Adrenal gland (tissue), 5 donors: Measurements from ENCODE around the gene KIF5C.

Experiments used
- CTCF ChIP-seq, 6 experiments: fragments of 450-650 bp in 4 of 6; fragments of 200-600 bp in 2 of 6; sonication (generic) in 1 of 6; IDR thresholded peaks; 1 replicate in 5 of 6; 2 replicates in 1 of 6; pipeline versions ENCODE4 v1.5.1 to v1.8.0; 2016 to 2021; ENCODE audit warnings: antibody characterized with exemption in 6 of 6, mild to moderate bottlenecking in 2 of 6, moderate library complexity in 1 of 6
- POLR2A ChIP-seq, 2 donors: fragments of 450-650 bp; IDR thresholded peaks; one replicate each; pipeline ENCODE4 v1.6.1; 2017; ENCODE audit warnings: antibody characterized with exemption in 2 of 2, mild to moderate bottlenecking in 2 of 2, moderate library complexity in 1 of 2
- donor health status: DM: no; HTN: no; CAD: no.

DNA sequence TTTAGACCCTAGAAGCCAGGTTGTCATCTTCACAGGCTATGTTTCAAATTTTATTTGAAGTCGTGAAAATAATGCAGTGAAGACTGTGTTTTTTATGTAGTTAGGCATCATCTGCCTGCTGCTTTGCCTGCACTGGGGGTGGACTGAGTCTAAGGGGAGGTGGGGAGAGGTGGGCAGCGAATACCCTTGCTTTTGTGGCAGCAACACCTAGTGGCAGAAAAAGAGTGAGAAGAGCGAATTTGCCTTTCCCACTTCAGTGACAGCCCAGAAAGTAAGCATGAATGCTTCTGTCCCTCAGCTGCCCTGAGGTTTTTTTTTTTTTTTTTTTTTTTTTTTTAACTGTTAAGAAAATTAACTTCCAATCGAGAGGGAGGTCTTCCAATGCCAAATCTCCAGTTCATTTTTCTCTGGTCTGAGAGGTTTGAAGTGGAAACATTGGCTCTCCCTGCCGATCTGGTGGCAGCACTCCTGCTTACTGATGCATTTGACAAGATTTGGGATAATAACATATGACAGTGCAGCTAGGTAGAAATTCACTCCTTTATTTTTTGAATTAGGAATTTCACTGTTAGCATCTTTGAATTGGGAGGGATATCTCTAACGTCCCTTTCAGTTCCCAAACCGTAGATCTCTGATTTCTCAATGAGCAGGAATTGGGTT is 103.1 kb downstream of the KIF5C start:
- TF ChIP-seq CTCF (IDR thresholded peaks at IDR 0.05), result no peak
- no peak for TF ChIP-seq POLR2A (IDR thresholded peaks at IDR 0.05)
